Measurements from ENCODE around the gene RINL.

DNA sequence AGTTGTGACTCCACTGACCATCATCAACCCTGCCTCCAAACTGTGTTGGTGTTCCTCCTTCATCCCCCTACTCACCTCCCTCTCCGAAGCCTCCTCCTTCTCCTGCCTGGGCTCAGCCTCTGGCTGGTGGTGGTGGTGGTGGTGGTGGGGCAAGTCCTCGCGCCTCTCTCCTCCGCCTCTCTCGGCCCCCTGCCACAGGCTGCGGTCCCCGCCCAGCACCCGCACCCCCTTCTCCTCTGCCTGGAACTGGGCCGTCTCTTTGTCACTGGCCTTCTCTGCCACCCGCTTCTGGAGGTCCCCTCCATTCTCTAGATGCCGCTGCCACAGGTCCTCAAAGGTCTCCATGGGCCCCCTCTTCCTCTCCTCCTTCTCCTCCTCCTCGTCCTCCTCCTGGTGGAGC lies 32.4 kb upstream of the RINL start:
- TF ChIP-seq, protein P1, sequence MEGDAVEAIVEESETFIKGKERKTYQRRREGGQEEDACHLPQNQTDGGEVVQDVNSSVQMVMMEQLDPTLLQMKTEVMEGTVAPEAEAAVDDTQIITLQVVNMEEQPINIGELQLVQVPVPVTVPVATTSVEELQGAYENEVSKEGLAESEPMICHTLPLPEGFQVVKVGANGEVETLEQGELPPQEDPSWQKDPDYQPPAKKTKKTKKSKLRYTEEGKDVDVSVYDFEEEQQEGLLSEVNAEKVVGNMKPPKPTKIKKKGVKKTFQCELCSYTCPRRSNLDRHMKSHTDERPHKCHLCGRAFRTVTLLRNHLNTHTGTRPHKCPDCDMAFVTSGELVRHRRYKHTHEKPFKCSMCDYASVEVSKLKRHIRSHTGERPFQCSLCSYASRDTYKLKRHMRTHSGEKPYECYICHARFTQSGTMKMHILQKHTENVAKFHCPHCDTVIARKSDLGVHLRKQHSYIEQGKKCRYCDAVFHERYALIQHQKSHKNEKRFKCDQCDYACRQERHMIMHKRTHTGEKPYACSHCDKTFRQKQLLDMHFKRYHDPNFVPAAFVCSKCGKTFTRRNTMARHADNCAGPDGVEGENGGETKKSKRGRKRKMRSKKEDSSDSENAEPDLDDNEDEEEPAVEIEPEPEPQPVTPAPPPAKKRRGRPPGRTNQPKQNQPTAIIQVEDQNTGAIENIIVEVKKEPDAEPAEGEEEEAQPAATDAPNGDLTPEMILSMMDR (IDR thresholded peaks at IDR 0.05), result no peak
- no peak for TF ChIP-seq ZFX (IDR thresholded peaks at IDR 0.05; ENCODE audit: borderline replicate concordance)

Data from 22Rv1 (cell line).